ENCODE measurements around the gene EEIG1. TPM values are rescaled to one million over a fixed set of nuclear protein-coding genes. Genes with fewer than 3 reads are reported as not detected.

The EEIG1 gene
- total and polyA plus RNA-seq, 9 of the 15 experiments (the other 6 are each of a cell fraction or from before 2014, with no cell fraction given): 0.17 to 16.7 (median 3.6) TPM

DNA sequence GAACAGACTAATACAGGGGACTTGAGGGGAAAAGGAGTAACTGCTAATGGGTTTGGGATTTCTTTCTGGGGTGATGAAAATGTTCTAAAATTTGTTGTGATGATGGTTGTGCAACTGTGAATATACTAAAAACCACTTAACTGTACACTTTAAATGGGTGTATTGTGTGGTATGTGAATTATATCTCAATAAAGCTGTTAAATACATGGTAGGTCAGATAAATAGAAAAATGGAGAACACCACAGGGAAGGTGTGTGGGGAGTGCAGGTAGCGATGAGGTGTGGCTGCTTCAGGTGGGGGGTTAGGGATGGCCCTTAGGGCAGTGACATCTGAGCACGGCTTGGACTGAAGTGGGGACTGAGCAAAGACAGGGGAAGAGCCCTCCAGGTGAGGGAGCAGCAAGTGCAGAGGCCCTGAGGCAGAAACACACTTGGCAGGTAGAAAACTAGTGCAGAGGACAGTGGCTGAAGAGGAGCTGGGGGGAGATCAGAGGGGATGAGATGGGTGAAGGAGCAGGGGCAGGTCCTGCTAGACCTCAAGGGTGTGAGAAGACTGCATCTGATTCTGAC, 20.9 kb downstream of the EEIG1 start:
- Histone ChIP-seq H3K9ac (ENCODE audit: insufficient read depth in 1 of 2, low read depth in 2 of 2, low read length in 2 of 2) (peak overlapping the region in 1 of 2 experiments; percentile 82; a peak in 2 of 4 replicates), H3K4me2 (ENCODE audit: insufficient read depth, low read length) (no peak overlapping the region), H3K4me3 (no peak overlapping the region), H3K4me1 (replicated peaks in 1 of 2; ENCODE audit: control insufficient read depth in 2 of 2, insufficient read depth in 2 of 2, low read length in 2 of 2) (peaks cover 23 to 46% of the 10 kb centered on the region in 2 experiments), H3K36me3 (ENCODE audit: control insufficient read depth, insufficient read depth, low read length) (no peaks in the 10 kb centered on the region), H2AFZ (ENCODE audit: low read depth, low read length) (no peak overlapping the region), H3K9me3 (replicated peaks; ENCODE audit: control insufficient read depth, insufficient read depth, low read depth, low read length) (no peaks in the 10 kb centered on the region), H3K9me1 (ENCODE audit: control insufficient read depth, insufficient read depth, low read length) (no peaks in the 10 kb centered on the region), H4K20me1 (replicated peaks; ENCODE audit: control insufficient read depth, insufficient read depth, low read length) (peaks cover 12% of the 10 kb centered on the region; the same call in 1 of the 2 replicates), H3K27me3 (ENCODE audit: control insufficient read depth in 2 of 2, insufficient read depth in 2 of 2, low read length in 2 of 2) (no peaks in the 10 kb centered on the region), H3K27ac (ENCODE audit: extremely low read depth, low read depth, low read length) (peak overlapping the region; percentile 23; the same call in 1 of the 3 replicates), H3K79me2 (ENCODE audit: control insufficient read depth, insufficient read depth, low read length) (peaks cover 64% of the 10 kb centered on the region)
- WGBS (ENCODE audit: insufficient coverage, low coverage, missing lambda C conversion rate): 79% methylated on average over 2 of the region's 2 CpGs
- intact Hi-C loops (cut with micrococcal nuclease) (no loop called here), in situ Hi-C loops (cut with MboI) (loop anchor here (10.0 kb wide), 1 partner anchor 75 kb away; no protein-coding TSS in a partner anchor)
- TF ChIP-seq U2AF2 (optimal IDR thresholded peaks at IDR 0.05; ENCODE audit: low read depth, low read length) (no peak), HDAC3 (IDR thresholded peaks at IDR 0.05; ENCODE audit: borderline replicate concordance, partially characterized antibody) (no peak)
- DNase-seq (ENCODE audit: extremely low read depth in 1 of 4, low spot score in 3 of 4) (no peak), FAIRE-seq (peak; percentile 19), ATAC-seq (no peak)
- CTCF ChIA-PET (ENCODE audit: low intra/inter-chr PET ratio): no interaction called here
- BruUV-seq (replicated peaks): no TSS peak
- POLR2A ChIA-PET: interaction anchor here (0.6 to 1.6 kb wide), 3 partner anchors 8 to 552 kb away, joined by 3 to 6 read pairs (median 4); no protein-coding TSS in a partner anchor

GRCh38 chr9:127959398-127959797, 21.4 kb downstream of the EEIG1 start:
- ChIA-PET CTCF (ENCODE audit: low intra/inter-chr PET ratio) (no interaction called here), POLR2A (no interaction called here)
- peak; percentile 35 for FAIRE-seq
- BruUV-seq (replicated peaks): no TSS peak
- in situ Hi-C loops (cut with MboI) (no loop called here), intact Hi-C loops (cut with micrococcal nuclease) (no loop called here)
- H3K4me3 ChIP-seq: no peak overlapping the region
- no peak overlapping the region for H2AFZ ChIP-seq (ENCODE audit: low read depth, low read length)
- H3K27me3 ChIP-seq (ENCODE audit: control insufficient read depth in 2 of 2, insufficient read depth in 2 of 2, low read length in 2 of 2): no peaks in the 10 kb centered on the region
- H3K36me3 ChIP-seq (ENCODE audit: control insufficient read depth, insufficient read depth, low read length): no peaks in the 10 kb centered on the region
- WGBS (ENCODE audit: insufficient coverage, low coverage, missing lambda C conversion rate): 62% methylated on average over 4 of the region's 4 CpGs
- no peak overlapping the region for H3K27ac ChIP-seq (ENCODE audit: extremely low read depth, low read depth, low read length)
- no peak overlapping the region for H3K4me2 ChIP-seq (ENCODE audit: insufficient read depth, low read length)
- no peak for DNase-seq (ENCODE audit: extremely low read depth in 1 of 4, low spot score in 3 of 4)
- peaks cover 15% of the 10 kb centered on the region; the same call in 1 of the 2 replicates for H4K20me1 ChIP-seq (replicated peaks; ENCODE audit: control insufficient read depth, insufficient read depth, low read length)
- H3K9me1 ChIP-seq (ENCODE audit: control insufficient read depth, insufficient read depth, low read length): no peaks in the 10 kb centered on the region
- no peak overlapping the region for H3K9ac ChIP-seq (ENCODE audit: insufficient read depth in 1 of 2, low read depth in 2 of 2, low read length in 2 of 2)
- peaks cover 28 to 48% of the 10 kb centered on the region in 2 experiments for H3K4me1 ChIP-seq (replicated peaks in 1 of 2; ENCODE audit: control insufficient read depth in 2 of 2, insufficient read depth in 2 of 2, low read length in 2 of 2)
- no peak for ATAC-seq
- no peaks in the 10 kb centered on the region for H3K9me3 ChIP-seq (replicated peaks; ENCODE audit: control insufficient read depth, insufficient read depth, low read depth, low read length)
- peaks cover 66% of the 10 kb centered on the region for H3K79me2 ChIP-seq (ENCODE audit: control insufficient read depth, insufficient read depth, low read length)
- TF ChIP-seq NFE2 (IDR thresholded peaks at IDR 0.05; ENCODE audit: low read depth) (no peak), THAP7 (CRISPR knock-in tag; IDR thresholded peaks at IDR 0.05) (no peak), E2F8 (IDR thresholded peaks at IDR 0.05; ENCODE audit: low read depth, partially characterized antibody) (no peak), CBX8 (IDR thresholded peaks at IDR 0.05; ENCODE audit: borderline replicate concordance, extremely low read depth, low read depth, low read length, poor library complexity, severe bottlenecking) (no peak)
- TF ChIP-seq, protein P1, sequence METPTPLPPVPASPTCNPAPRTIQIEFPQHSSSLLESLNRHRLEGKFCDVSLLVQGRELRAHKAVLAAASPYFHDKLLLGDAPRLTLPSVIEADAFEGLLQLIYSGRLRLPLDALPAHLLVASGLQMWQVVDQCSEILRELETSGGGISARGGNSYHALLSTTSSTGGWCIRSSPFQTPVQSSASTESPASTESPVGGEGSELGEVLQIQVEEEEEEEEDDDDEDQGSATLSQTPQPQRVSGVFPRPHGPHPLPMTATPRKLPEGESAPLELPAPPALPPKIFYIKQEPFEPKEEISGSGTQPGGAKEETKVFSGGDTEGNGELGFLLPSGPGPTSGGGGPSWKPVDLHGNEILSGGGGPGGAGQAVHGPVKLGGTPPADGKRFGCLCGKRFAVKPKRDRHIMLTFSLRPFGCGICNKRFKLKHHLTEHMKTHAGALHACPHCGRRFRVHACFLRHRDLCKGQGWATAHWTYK (CRISPR knock-in tag; IDR thresholded peaks at IDR 0.05): no peak

Measured in K562 (cell line).